Measurements from ENCODE around the gene FOXK2. TPM values are rescaled to one million over a fixed set of nuclear protein-coding genes. Genes with fewer than 3 reads are reported as not detected.

Gene FOXK2
- total and polyA plus RNA-seq, 2 of the 8 experiments (the other 6 are each of a cell fraction or from before 2014, with no cell fraction given): 34.7 to 64.9 TPM

DNA sequence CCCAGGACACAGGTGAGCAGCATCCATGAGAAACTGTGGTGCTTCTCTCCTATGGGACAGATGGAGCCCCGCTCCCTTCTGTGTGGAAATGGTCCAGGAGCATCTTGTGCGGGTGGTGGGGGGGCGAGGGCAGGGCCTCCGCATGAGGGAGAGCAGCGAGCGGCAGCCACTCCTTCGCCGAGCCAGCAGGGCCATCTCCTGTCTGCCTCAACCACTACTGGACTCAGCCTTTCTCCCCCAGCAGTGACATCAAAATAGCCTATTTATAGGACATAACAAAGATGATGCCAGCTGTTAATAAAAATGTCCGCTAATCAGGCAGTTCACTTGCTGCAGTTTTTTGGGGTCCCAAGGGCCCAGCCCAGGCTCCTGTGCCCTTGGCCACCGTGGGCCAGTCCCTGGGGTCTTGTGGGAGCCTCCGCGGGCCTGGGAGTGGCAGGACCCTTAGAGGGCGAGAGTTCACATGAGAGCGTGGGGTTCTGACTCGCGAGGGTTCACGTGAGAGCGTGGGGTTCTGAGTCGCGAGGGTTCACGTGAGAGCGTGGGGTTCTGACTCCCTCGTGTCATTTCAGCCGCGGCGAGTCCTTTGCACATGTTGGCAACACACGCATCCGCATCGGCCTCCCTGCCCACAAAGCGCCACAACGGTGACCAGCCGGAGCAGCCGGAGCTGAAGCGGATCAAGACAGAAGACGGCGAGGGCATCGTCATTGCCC lies 81.4 kb downstream of the FOXK2 start:
- no peak overlapping the region for H2AFZ ChIP-seq (ENCODE audit: low read length)
- no peak overlapping the region for H3K56ac ChIP-seq (replicated peaks; ENCODE audit: insufficient read length, low read depth, low read length)
- H3K23ac ChIP-seq (ENCODE audit: insufficient read length): no peak overlapping the region
- H3K9ac ChIP-seq (replicated peaks in 1 of 4; ENCODE audit: extremely low read depth in 1 of 4, low read depth in 3 of 4, low read length in 3 of 4): no peak overlapping the region
- ChIA-PET POLR2A (ENCODE audit: partially characterized antibody) (interaction anchor here (1.8 kb wide), 1 partner anchor 10 kb away, joined by 6 read pairs; no protein-coding TSS in a partner anchor), CTCF (ENCODE audit: partially characterized antibody) (interaction anchor here (0.5 to 1.1 kb wide), 2 partner anchors 247 to 248 kb away, joined by 3 read pairs; no protein-coding TSS in a partner anchor)
- H4K5ac ChIP-seq (ENCODE audit: insufficient read length, low read depth, low read length): no peak overlapping the region
- no peak overlapping the region for H2BK5ac ChIP-seq (ENCODE audit: low read depth, low read length)
- no peak overlapping the region for H3K4me3 ChIP-seq (ENCODE audit: extremely low read depth in 1 of 4, insufficient read depth in 2 of 4, low read depth in 3 of 4, low read length in 4 of 4)
- H3K4ac ChIP-seq (replicated peaks; ENCODE audit: insufficient read length, low read depth, low read length): no peak overlapping the region
- WGBS, 2 experiments (ENCODE audit: extremely low coverage in 1 of 2, insufficient coverage in 1 of 2, insufficient read length in 1 of 2, insufficient replicate concordance in 2 of 2, low coverage in 1 of 2, low lambda C conversion rate in 2 of 2, missing lambda C conversion rate in 1 of 2): 94% methylated on average over 37 of the region's 37 CpGs; no CpG with 5 or more reads in 1 of the 2 experiments
- peaks cover 0 to 2% of the 10 kb centered on the region in 2 experiments; a peak in 1 of 4 replicates for H3K9me3 ChIP-seq (ENCODE audit: insufficient read depth in 2 of 2, low read depth in 1 of 2, low read length in 1 of 2)
- no peak overlapping the region for H2BK12ac ChIP-seq (ENCODE audit: low read depth, low read length)
- peaks cover 0 to 5% of the 10 kb centered on the region in 2 experiments; a peak in 1 of 4 replicates for H3K79me2 ChIP-seq (ENCODE audit: control insufficient read depth in 1 of 2, insufficient read depth in 2 of 2, low read length in 2 of 2)
- H2BK20ac ChIP-seq (ENCODE audit: low read length): no peak overlapping the region
- peaks cover 4 to 20% of the 10 kb centered on the region in 2 experiments for H4K20me1 ChIP-seq (replicated peaks in 1 of 2; ENCODE audit: control insufficient read depth in 1 of 2, insufficient read depth in 2 of 2, low read length in 2 of 2)
- H3K27me3 ChIP-seq (replicated peaks in 1 of 4; ENCODE audit: control insufficient read depth in 3 of 4, extremely low read depth in 1 of 4, insufficient read depth in 3 of 4, low read length in 3 of 4): no peaks in the 10 kb centered on the region
- H2BK15ac ChIP-seq (ENCODE audit: low read length): no peak overlapping the region
- H3K18ac ChIP-seq (ENCODE audit: extremely low read depth, low read length): no peak overlapping the region
- H3K79me1 ChIP-seq (ENCODE audit: low read depth, low read length): peaks cover 18% of the 10 kb centered on the region
- no peak overlapping the region for H3K27ac ChIP-seq (ENCODE audit: low read depth, low read length)
- H4K8ac ChIP-seq (ENCODE audit: extremely low read depth, insufficient read depth, low read length): peak overlapping the region; percentile 83; the same call in 1 of the 2 replicates
- no peak overlapping the region for H4K91ac ChIP-seq (replicated peaks; ENCODE audit: insufficient read length, low read length)
- H3K23me2 ChIP-seq (ENCODE audit: low read depth, low read length): no peaks in the 10 kb centered on the region
- H3K4me2 ChIP-seq (ENCODE audit: insufficient read depth in 1 of 2, low read depth in 2 of 2, low read length in 2 of 2): no peak overlapping the region
- FAIRE-seq (no peak), DNase-seq (ENCODE audit: low read depth in 1 of 2, low spot score in 2 of 2) (no peak)
- peaks cover 14 to 76% (median 46%) of the 10 kb centered on the region in 4 experiments for H3K36me3 ChIP-seq (ENCODE audit: control insufficient read depth in 2 of 4, insufficient read depth in 4 of 4, low read length in 3 of 4)
- no peak overlapping the region for H2AK5ac ChIP-seq (ENCODE audit: low read depth, low read length)
- H3K4me1 ChIP-seq (replicated peaks in 1 of 4; ENCODE audit: control insufficient read depth in 3 of 4, insufficient read depth in 4 of 4, low read length in 3 of 4): no peaks in the 10 kb centered on the region
- H2BK120ac ChIP-seq (replicated peaks; ENCODE audit: low read depth, low read length): no peak overlapping the region
- TF ChIP-seq POLR2AphosphoS5 (IDR thresholded peaks at IDR 0.05; ENCODE audit: low read depth, low read length): 0 out of 2 replicates have a peak, but pooled peaks have one; percentile 38
- TF ChIP-seq, protein P1, sequence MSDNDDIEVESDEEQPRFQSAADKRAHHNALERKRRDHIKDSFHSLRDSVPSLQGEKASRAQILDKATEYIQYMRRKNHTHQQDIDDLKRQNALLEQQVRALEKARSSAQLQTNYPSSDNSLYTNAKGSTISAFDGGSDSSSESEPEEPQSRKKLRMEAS (IDR thresholded peaks at IDR 0.05): no peak
- TF ChIP-seq, protein P2, sequence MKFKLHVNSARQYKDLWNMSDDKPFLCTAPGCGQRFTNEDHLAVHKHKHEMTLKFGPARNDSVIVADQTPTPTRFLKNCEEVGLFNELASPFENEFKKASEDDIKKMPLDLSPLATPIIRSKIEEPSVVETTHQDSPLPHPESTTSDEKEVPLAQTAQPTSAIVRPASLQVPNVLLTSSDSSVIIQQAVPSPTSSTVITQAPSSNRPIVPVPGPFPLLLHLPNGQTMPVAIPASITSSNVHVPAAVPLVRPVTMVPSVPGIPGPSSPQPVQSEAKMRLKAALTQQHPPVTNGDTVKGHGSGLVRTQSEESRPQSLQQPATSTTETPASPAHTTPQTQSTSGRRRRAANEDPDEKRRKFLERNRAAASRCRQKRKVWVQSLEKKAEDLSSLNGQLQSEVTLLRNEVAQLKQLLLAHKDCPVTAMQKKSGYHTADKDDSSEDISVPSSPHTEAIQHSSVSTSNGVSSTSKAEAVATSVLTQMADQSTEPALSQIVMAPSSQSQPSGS (IDR thresholded peaks at IDR 0.05; ENCODE audit: low read length): no peak
- H3K14ac ChIP-seq (ENCODE audit: insufficient read length): no peak overlapping the region
